HEK293 (cell line): ENCODE results near the gene EFCAB5.

Experiments used
- CTCF ChIA-PET: fragments of 350-600 bp; formaldehyde crosslinking; extraction: SDS; loops from one replicate; lab custom pipeline; 2021; ENCODE audit warnings: antibody characterized with exemption; lab: Yijun Ruan, JAX
- POLR2A ChIA-PET: fragments of 300-600 bp; formaldehyde crosslinking; extraction: SDS; loops from one replicate; lab custom pipeline; 2020; ENCODE audit warnings: antibody characterized with exemption, inconsistent platforms; lab: Yijun Ruan, JAX
- H3K27ac ChIP-seq: fragments of 200-500 bp; sonication (Bioruptor generic); 2 replicates; pipeline ENCODE4 v1.5.1; 2014; ENCODE audit warnings: low read depth, low read length, control low read depth, inconsistent platforms; ENCODE audit errors: extremely low read depth
- H3K36me3 ChIP-seq, 2 experiments: fragments of 200-500 bp in 1 of 2; sonication (Bioruptor generic) in 1 of 2; 1 replicate in 1 of 2; 2 replicates in 1 of 2; pipeline ENCODE4 v1.5.1; 2014 to 2017; ENCODE audit warnings: inconsistent platforms in 2 of 2, low read length in 2 of 2; ENCODE audit not compliant: control insufficient read depth in 2 of 2, insufficient read depth in 1 of 2
- H3K4me1 ChIP-seq: fragments of 200-500 bp; sonication (Bioruptor generic); 2 replicates; pipeline ENCODE4 v1.5.1; 2014; ENCODE audit warnings: mild to moderate bottlenecking, low read length, inconsistent platforms; ENCODE audit not compliant: control insufficient read depth, insufficient read depth
- H3K4me3 ChIP-seq: 2 replicates; pipeline ENCODE4 v1.5.1; 2011; ENCODE audit warnings: low read depth, mild to moderate bottlenecking, control low read depth, low read length, moderate library complexity
- H3K9me3 ChIP-seq: fragments of 200-500 bp; sonication (Bioruptor generic); 2 replicates; pipeline ENCODE4 v1.5.1; 2014; ENCODE audit warnings: low read depth, low read length, inconsistent platforms; ENCODE audit not compliant: control insufficient read depth, insufficient read depth
- ATF2 ChIP-seq: fragments of 450-650 bp; formaldehyde crosslinking; IDR thresholded peaks from 2 replicates; pipeline ENCODE4 v1.5.1; 2016; ENCODE audit warnings: missing biosample characterization, missing genetic modification characterization, low read depth
- EGR2 ChIP-seq: fragments of 450-650 bp; formaldehyde crosslinking; IDR thresholded peaks from 2 replicates; pipeline ENCODE4 v1.5.1; 2016; ENCODE audit warnings: low read depth, missing biosample characterization, missing genetic modification characterization
- GFI1B ChIP-seq: fragments of 450-650 bp; formaldehyde crosslinking; IDR thresholded peaks from 2 replicates; pipeline ENCODE4 v1.5.1; 2016; ENCODE audit warnings: missing biosample characterization, missing genetic modification characterization
- KLF10 ChIP-seq: fragments of 450-650 bp; IDR thresholded peaks from 2 replicates; pipeline ENCODE4 v1.5.1; 2018; ENCODE audit warnings: missing biosample characterization, mild to moderate bottlenecking, missing genetic modification characterization
- KLF7 ChIP-seq: fragments of 450-650 bp; formaldehyde crosslinking; IDR thresholded peaks from 2 replicates; pipeline ENCODE4 v1.5.1; 2016; ENCODE audit warnings: missing biosample characterization, missing genetic modification characterization, borderline replicate concordance
- OVOL3 ChIP-seq: fragments of 450-650 bp; formaldehyde crosslinking; IDR thresholded peaks from 2 replicates; pipeline ENCODE4 v1.5.1; 2016; ENCODE audit warnings: missing biosample characterization, missing genetic modification characterization
- PATZ1 ChIP-seq: fragments of 450-650 bp; formaldehyde crosslinking; IDR thresholded peaks from 2 replicates; pipeline ENCODE4 v1.5.1; 2016; ENCODE audit warnings: missing biosample characterization, missing genetic modification characterization
- PRDM1 ChIP-seq: fragments of 450-650 bp; formaldehyde crosslinking; IDR thresholded peaks from 2 replicates; pipeline ENCODE4; 2016; ENCODE audit warnings: missing biosample characterization, missing genetic modification characterization
- PRDM10 ChIP-seq: fragments of 450-650 bp; formaldehyde crosslinking; IDR thresholded peaks from 2 replicates; pipeline ENCODE4 v1.5.1; 2016; ENCODE audit warnings: missing biosample characterization, missing genetic modification characterization
- PRDM4 ChIP-seq: fragments of 450-650 bp; formaldehyde crosslinking; IDR thresholded peaks from 2 replicates; pipeline ENCODE4 v1.5.1; 2017; ENCODE audit warnings: missing biosample characterization, missing genetic modification characterization
- ZBTB44 ChIP-seq: fragments of 450-650 bp; IDR thresholded peaks from 2 replicates; pipeline ENCODE4 v1.5.1; 2018; ENCODE audit warnings: missing biosample characterization, mild to moderate bottlenecking, missing genetic modification characterization
- ZNF202 ChIP-seq: fragments of 450-650 bp; formaldehyde crosslinking; IDR thresholded peaks from 2 replicates; pipeline ENCODE4 v1.5.1; 2016; ENCODE audit warnings: missing biosample characterization, missing genetic modification characterization, borderline replicate concordance
- ZNF24 ChIP-seq: fragments of 450-650 bp; formaldehyde crosslinking; IDR thresholded peaks from 2 replicates; pipeline ENCODE4 v1.5.1; 2016; ENCODE audit warnings: missing biosample characterization, missing genetic modification characterization
- ZNF302 ChIP-seq: fragments of 450-650 bp; formaldehyde crosslinking; IDR thresholded peaks from 2 replicates; pipeline ENCODE4 v1.5.1; 2016; ENCODE audit warnings: missing biosample characterization, missing genetic modification characterization, low read depth
- ZNF335 ChIP-seq: fragments of 450-650 bp; formaldehyde crosslinking; conservative IDR thresholded peaks from 2 replicates; pipeline ENCODE4 v1.5.1; 2016; ENCODE audit warnings: missing biosample characterization, missing genetic modification characterization
- ZNF48 ChIP-seq: fragments of 450-650 bp; formaldehyde crosslinking; IDR thresholded peaks from 2 replicates; pipeline ENCODE4 v1.5.1; 2016; ENCODE audit warnings: missing biosample characterization, missing genetic modification characterization
- ZNF488 ChIP-seq: fragments of 450-650 bp; formaldehyde crosslinking; IDR thresholded peaks from 2 replicates; pipeline ENCODE4 v1.5.1; 2016; ENCODE audit warnings: missing biosample characterization, missing genetic modification characterization
- ZNF513 ChIP-seq: fragments of 450-650 bp; IDR thresholded peaks from 2 replicates; pipeline ENCODE4 v1.5.1; 2018; ENCODE audit warnings: missing biosample characterization, missing genetic modification characterization
- ZNF600 ChIP-seq: fragments of 450-650 bp; formaldehyde crosslinking; IDR thresholded peaks from 2 replicates; pipeline ENCODE4 v1.5.1; 2016; ENCODE audit warnings: missing biosample characterization, missing genetic modification characterization
- ZNF624 ChIP-seq: fragments of 450-650 bp; formaldehyde crosslinking; IDR thresholded peaks from 2 replicates; pipeline ENCODE4 v1.5.1; 2017; ENCODE audit warnings: missing biosample characterization, missing genetic modification characterization
- ZNF654 ChIP-seq: fragments of 450-650 bp; formaldehyde crosslinking; IDR thresholded peaks from 2 replicates; pipeline ENCODE4 v1.5.1; 2016; ENCODE audit warnings: low read depth, missing biosample characterization, missing genetic modification characterization
- ZNF670 ChIP-seq: fragments of 450-650 bp; formaldehyde crosslinking; IDR thresholded peaks from 2 replicates; pipeline ENCODE4 v1.5.1; 2016; ENCODE audit warnings: missing biosample characterization, missing genetic modification characterization, low read depth
- ZNF707 ChIP-seq: fragments of 450-650 bp; formaldehyde crosslinking; IDR thresholded peaks from 2 replicates; pipeline ENCODE4 v1.5.1; 2016; ENCODE audit warnings: missing biosample characterization, missing genetic modification characterization
- ZNF768 ChIP-seq: fragments of 450-650 bp; formaldehyde crosslinking; IDR thresholded peaks from 2 replicates; pipeline ENCODE4 v1.5.1; 2018; ENCODE audit warnings: missing biosample characterization, mild to moderate bottlenecking, missing genetic modification characterization

Gene EFCAB5

GRCh38 chr17:30113213-30113612, 171.8 kb downstream of the EFCAB5 start:
- H3K4me3 ChIP-seq: no peak overlapping the region
- H3K36me3 ChIP-seq: peaks cover 0 to under 1% of the 10 kb centered on the region in 2 experiments; a peak in 1 of 3 replicates
- ChIA-PET POLR2A (interaction anchor here (1.8 kb wide), 1 partner anchor 8 kb away, joined by 8 read pairs; no protein-coding TSS in a partner anchor), CTCF (interaction anchor here (0.7 to 8.1 kb wide), 6 partner anchors 8 to 223 kb away, joined by 3 to 108 read pairs (median 6); no protein-coding TSS in a partner anchor)
- H3K9me3 ChIP-seq: no peaks in the 10 kb centered on the region
- peaks cover 11% of the 10 kb centered on the region for H3K4me1 ChIP-seq
- H3K27ac ChIP-seq: no peak overlapping the region
- no peak for TF ChIP-seq ZNF624 (tag by site-specific recombination)
- no peak for TF ChIP-seq ZNF48 (tag by site-specific recombination)
- 0 out of 2 replicates have a peak, but pooled peaks have one; percentile 21 for TF ChIP-seq ZNF24 (tag by site-specific recombination)
- TF ChIP-seq ZNF707: no peak
- TF ChIP-seq ZNF202 (tag by site-specific recombination): no peak
- TF ChIP-seq OVOL3 (tag by site-specific recombination): no peak
- TF ChIP-seq ZNF654 (tag by site-specific recombination): no peak
- TF ChIP-seq ZNF670 (tag by site-specific recombination): no peak
- TF ChIP-seq PATZ1 (tag by site-specific recombination): peak; percentile 31; the same call in 1 of the 2 replicates
- no peak for TF ChIP-seq ZBTB44 (tag by site-specific recombination)
- TF ChIP-seq ZNF768 (tag by site-specific recombination): no peak
- no peak for TF ChIP-seq ZNF513 (tag by site-specific recombination)
- TF ChIP-seq ZNF600: no peak
- TF ChIP-seq ZNF488 (tag by site-specific recombination): no peak
- peak; percentile 56 for TF ChIP-seq ZNF335 (tag by site-specific recombination)
- TF ChIP-seq KLF7 (tag by site-specific recombination): no peak
- no peak for TF ChIP-seq EGR2
- no peak for TF ChIP-seq PRDM1 (tag by site-specific recombination)
- TF ChIP-seq ATF2 (tag by site-specific recombination): no peak
- no peak for TF ChIP-seq ZNF302
- TF ChIP-seq KLF10 (tag by site-specific recombination): no peak
- no peak for TF ChIP-seq GFI1B (tag by site-specific recombination)
- TF ChIP-seq PRDM4 (tag by site-specific recombination): no peak
- peak; percentile 86 for TF ChIP-seq PRDM10
